ENCODE measurements around the gene ELAC1. TPM values are rescaled to one million over a fixed set of nuclear protein-coding genes. Genes with fewer than 3 reads are reported as not detected.

ELAC1 gene
- total RNA-seq, 1 donor from 2014 or later: 6.2 TPM

DNA sequence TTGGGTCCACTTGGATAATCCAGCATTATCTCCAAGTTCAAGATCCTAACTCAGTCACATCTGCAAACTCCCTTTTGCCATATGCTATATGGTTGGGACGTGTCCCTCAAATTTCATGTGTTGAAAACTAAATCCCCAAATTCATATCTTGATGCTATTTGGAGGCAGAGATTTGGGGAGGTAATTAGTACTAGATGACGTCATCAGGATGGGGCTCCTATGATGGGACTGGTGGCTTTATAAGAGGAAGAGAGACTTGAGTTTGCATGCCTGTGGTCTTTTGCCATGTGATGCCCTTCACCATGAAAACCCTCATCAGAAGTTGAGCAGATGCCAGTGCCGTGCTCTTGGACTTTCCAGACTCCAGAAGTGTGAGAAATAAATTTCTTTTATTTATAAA, 45.4 kb downstream of the ELAC1 start:
- no peak for DNase-seq (ENCODE audit: low spot score)

DNA sequence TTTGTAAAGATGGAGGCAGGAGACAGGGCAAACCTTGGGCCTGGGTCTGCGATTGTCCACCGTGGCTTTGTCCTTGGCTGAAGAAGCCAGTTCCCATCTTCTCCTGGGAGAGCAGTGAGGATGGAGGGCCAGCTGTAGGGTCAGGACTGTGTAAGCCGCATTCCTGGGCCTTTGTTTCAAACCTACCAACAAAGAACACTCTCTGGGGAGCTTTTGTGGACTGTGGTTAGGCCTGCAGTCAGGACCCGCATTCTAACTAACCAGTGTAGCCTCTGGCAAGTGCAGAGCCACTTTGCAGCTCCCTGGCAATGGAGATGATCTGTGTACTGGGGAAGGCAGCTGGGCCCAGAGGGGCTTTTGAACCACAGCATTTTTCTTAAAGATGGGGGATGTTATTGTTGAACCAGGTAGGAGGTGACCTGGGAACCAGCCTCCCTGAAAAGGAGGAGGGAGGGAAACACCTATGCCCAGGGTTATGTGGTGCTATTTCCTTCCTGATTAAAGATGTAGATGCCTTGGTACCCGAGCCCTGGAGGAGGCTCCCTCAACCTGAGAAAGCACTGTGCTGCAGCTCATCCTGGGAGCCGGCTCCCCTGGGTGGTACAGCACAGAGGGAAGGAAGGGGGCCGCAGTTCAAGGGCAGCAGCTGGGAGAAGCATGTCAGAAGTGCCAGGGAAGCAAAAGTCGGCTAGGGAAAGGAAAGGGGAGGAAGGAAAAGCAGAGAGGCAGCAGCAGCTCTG, 49.5 kb downstream of the ELAC1 start:
- no peak for DNase-seq (ENCODE audit: low spot score)

DNA sequence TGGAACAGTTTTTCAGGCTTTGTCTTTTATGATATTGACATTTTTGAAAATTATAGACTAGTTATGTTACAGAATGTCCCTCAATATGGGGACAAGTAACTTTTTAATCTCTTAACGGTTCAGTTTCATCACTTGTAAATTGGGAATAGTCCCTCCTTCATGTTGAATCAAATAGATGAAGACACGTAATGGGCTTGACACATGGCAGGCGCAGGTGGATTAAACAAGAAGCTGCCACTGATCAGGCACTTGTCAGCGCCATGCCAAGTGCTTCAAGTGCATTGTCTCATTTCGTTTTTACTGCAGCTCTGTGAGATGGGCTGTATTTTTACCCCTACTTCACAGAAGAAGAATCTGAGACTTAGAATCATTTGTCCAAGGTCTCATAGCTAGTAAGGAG, 52.7 kb downstream of the ELAC1 start:
- no peak for DNase-seq (ENCODE audit: low spot score)

DNA sequence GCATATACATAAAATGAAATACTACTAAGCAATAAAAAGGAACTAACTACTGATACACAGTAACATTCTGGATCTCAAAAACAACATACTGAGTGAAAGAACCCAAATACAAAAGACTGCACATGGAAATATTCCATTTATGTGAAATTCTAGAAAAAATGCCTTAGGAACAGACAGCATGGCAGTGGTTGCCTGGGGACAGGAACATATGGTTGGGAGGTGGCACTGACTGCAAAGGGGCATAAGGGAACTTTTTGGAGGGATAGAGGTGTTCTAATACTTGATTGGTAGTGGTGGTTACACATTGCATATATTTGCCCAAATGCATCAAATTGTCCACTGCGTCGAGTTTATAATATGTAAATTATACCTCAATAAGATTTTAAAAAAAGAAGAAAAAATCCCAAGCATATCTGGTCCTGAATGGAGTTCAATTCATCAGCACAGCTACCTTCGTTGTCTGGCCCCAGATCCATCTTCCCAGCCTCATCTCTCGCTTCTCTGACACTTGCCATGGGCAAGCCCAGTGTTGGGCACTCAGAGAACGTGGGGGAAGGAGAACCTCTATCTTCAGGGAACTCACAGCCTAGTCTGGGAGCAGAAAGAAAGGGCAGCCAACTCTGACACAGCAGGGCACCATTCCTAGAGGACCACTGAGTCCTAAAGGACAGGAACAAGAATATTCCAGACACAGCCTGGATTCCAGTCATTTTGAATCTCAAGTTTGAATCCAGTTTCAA, 53.6 kb downstream of the ELAC1 start:
- DNase-seq (ENCODE audit: low spot score): no peak

DNA sequence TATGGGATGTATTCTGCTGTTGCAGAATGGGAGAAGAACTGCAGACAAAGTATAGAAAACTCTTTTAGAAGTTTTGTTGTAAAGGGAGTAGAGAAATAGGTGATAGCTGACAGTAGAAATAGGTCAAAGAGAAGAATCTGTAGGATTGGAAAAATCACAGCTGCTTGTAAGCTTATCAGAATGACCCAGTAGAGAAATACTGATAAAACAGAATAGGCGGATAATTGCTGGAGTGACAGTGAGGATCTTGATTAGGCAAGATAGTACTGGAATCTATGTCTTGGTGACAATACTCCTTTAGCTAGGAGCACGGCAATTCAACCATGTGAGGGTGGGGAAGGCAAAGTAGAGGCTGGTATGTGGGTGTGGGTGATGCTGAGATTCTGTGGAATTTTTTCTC, 57.7 kb downstream of the ELAC1 start:
- no peak for DNase-seq (ENCODE audit: low spot score)

DNA sequence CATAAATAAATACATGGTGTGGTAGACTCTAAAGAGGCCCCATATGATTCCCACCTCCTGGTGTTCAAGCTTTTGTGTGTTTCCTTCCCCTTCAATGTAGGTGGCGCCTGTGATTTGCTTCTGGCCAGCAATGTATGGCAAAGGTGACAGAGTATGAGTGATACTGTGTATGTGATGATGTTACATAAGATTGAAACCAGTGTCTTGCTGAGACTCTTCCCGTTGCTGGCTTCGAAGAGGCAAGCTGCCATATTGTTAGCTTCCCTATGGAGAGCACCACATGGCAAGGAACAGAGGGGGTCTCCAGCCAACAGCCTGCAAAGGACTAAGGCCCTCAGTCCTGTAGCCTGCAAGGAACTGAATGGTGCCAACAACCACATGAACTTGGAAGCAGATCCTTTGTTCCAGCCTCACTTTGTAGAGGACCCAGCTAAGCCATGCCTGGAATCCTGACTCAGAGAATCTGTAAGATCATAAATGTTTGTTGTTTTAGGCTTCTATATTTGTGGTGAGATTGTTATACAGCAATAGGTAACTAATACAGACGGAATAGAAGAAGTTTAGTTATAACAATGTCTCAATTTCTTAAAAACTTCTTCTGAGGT, 60.5 kb downstream of the ELAC1 start:
- DNase-seq (ENCODE audit: low spot score): no peak

DNA sequence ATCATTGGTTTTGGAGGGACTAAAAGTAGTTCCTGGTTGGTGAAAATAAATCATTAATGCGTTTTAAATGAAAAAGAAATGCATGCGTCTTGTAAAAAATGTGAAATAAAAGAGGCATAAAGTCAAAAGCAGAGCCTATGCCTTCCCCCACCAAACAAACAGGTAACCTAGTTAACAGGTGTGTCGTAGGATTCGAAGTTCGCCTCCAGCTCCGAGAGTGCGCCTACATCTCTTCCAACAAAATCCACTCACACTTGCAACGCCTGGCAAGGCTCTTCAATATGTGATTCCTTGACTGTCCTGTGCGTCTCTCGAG, 61.5 kb downstream of the ELAC1 start:
- DNase-seq (ENCODE audit: low spot score): no peak

DNA sequence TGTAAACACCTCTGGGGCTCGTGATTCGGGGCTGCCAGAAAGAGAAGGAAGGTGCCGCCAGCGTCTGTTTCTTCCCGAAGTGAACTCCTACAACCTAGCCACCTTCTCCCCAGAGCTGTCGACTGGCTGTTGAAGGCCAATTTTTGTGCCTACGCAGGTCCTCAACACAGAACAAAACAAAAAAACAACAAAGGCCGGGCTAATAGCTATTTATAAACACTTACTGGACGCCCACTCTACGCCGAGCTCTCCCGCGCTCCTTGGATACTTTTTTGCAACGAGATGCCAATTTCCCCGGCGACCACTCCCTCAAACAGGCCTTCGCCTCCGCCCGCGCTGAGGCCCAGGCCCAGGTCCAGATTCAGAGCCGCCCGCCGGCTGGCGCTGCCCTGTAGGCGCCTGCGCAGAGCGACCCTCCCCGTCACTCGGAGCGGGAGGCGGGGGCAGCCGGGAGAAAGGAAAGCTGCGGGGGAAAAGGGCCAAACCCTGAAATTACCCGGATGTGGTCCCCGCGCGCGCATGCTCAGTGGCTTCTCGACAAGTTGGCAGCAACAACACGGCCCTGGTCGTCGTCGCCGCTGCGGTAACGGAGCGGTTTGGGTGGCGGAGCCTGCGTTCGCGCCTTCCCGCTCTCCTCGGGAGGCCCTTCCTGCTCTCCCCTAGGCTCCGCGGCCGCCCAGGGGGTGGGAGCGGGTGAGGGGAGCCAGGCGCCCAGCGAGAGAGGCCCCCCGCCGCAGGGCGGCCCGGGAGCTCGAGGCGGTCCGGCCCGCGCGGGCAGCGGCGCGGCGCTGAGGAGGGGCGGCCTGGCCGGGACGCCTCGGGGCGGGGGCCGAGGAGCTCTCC, 62.1 kb downstream of the ELAC1 start, which contains the start of gene SMAD4:
Gene SMAD4, plus strand, starts transcription at position 520 of the 843 bp plus-strand sequence. CDS start 16,834 bp downstream, outside the sequence.
- peak; percentile 99 for DNase-seq (ENCODE audit: low spot score)

DNA sequence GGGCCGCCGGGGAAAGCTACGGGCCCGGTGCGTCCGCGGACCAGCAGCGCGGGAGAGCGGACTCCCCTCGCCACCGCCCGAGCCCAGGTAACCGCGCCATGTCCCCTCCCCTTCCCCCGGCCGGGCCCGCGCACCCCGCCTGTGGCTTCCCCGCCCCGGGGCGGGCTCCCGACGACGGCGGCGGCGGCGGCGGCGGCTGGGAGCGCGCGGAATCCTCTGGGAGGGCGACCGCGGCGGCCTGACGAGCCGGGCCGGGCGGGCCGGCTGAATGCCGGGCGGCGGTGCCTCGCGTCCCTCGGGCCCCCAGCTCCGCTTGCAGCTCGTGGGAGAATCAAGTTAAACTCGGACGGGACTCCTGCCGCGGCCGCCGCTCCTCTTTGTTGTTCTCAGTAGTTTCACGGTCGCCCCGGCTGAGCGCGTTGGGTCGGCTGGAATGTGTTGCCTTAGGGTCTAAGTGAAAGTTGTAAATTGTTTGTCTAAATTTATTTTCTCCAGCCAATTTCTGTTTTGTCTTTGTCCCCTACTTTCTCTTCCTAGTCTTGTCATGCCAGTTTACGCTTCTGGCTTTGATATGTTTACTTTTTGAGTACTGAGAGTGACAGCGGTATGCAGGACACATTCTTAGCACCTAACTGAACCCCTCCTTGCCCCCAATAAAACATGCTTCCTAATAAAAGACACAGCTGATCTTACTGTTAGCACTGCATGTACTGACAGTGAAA, 62.9 kb downstream of the ELAC1 start:
- peak; percentile 91 for DNase-seq (ENCODE audit: low spot score)

DNA sequence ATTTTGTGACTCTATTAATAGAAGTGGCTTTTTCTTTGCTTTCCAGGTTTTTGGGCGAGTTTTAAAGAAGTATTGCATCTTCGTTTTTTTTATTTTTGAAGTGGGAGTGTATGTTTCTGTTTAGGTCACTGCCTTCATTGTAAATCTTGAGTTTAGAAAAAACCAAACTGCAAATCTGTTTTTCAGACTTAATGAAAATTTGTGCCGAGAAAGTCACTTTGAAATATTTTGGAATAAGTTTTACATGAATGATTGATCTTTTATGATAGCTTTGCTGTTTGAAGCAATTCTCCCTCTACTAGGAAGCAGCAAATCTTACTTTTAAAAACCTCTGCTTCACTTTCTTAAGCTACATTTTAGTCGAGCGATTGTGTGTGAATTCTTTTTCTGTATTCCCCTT, 64.4 kb downstream of the ELAC1 start:
- no peak for DNase-seq (ENCODE audit: low spot score)

DNA sequence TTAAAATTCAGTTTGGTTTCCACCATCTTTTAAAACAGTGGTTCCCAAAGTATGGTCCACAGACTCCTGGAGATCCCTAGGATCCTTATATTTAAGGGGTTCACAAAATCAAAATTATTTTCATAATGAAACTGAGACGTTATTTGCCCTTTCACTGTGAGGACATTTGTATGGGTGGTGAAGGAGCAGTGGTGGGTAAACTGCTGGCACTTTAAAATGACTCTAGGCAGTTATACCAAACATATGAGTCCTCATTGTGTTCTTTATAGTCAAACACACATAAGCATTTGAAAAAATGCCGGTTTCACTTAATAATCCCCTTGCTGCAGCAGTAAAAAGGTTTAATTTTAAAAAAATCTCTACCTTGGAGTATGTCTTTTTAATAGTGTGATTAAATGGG, 69.4 kb downstream of the ELAC1 start:
- DNase-seq (ENCODE audit: low spot score): no peak

Other genes with a start within 250 kb of the ELAC1 start
- 2.9 TPM for gene MRO, start 148.0 kb upstream of the ELAC1 start, total RNA-seq
- gene ME2, start 88.9 kb upstream of the ELAC1 start, total RNA-seq: 40.1 TPM
- gene SMAD4, start 62.2 kb downstream of the ELAC1 start, total RNA-seq: 87.0 TPM
- 27.2 TPM for gene MEX3C, start 229.6 kb downstream of the ELAC1 start, total RNA-seq

All from mesenteric fat pad (tissue), 1 donor.